ENCODE measurements around the gene CR2.
"Not testable (repeated sequence)": the region's sequence is repeated elsewhere in the genome, so short reads cannot be mapped to it uniquely, and the experiment has no call there.

DNA sequence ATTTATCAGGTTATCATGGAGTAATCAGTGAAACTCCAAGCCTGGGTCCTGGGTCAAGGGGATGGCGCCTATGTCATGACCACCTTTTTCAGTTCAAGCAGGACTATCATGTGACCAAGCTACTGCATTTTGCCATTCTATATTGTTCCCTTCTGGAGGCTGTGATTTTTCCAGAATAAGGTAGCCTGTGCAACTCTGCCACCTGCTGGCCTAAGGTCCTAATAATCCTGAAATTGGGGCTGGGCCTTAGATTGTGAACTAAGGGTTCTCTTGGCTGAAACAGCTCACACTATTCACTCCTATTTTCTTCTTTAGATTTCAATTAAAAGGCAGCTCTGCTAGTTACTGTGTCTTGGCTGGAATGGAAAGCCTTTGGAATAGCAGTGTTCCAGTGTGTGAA lies 74.3 kb downstream of the CR2 start:
- TF ChIP-seq, protein P1, sequence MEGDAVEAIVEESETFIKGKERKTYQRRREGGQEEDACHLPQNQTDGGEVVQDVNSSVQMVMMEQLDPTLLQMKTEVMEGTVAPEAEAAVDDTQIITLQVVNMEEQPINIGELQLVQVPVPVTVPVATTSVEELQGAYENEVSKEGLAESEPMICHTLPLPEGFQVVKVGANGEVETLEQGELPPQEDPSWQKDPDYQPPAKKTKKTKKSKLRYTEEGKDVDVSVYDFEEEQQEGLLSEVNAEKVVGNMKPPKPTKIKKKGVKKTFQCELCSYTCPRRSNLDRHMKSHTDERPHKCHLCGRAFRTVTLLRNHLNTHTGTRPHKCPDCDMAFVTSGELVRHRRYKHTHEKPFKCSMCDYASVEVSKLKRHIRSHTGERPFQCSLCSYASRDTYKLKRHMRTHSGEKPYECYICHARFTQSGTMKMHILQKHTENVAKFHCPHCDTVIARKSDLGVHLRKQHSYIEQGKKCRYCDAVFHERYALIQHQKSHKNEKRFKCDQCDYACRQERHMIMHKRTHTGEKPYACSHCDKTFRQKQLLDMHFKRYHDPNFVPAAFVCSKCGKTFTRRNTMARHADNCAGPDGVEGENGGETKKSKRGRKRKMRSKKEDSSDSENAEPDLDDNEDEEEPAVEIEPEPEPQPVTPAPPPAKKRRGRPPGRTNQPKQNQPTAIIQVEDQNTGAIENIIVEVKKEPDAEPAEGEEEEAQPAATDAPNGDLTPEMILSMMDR (IDR thresholded peaks at IDR 0.05), result not testable (repeated sequence)
- TF ChIP-seq POLR2A (IDR thresholded peaks at IDR 0.05), result not testable (repeated sequence)
